GM10248 (cell line): ENCODE results near the gene CFAP97.

Experiments used
- CTCF ChIA-PET: fragments of 300-600 bp; sonication (Branson Sonifier 250); formaldehyde crosslinking; extraction: SDS; loops from one replicate; lab custom pipeline; 2021; ENCODE audit warnings: antibody characterized with exemption; lab: Yijun Ruan, JAX
- POLR2A ChIA-PET: fragments of 350-650 bp; sonication (Branson Sonifier 250); formaldehyde crosslinking; extraction: SDS; loops from one replicate; lab custom pipeline; 2020; ENCODE audit warnings: antibody characterized with exemption; lab: Yijun Ruan, JAX
- DNase-seq: peaks from one replicate; pipeline ENCODE4 v3.0.0; 2012; ENCODE audit errors: extremely low spot score
- TF ChIP-seq, protein P1 (sequence below): IDR thresholded peaks from 2 replicates; pipeline ENCODE4 v1.5.1; 2012; ENCODE audit warnings: mild to moderate bottlenecking, low read depth; ENCODE audit errors: extremely low read depth, missing control alignments, control extremely low read depth

Gene CFAP97

GRCh38 chr4:185112104-185112503 lies 91.7 kb downstream of the CFAP97 start:
- CTCF ChIA-PET, result interaction anchor here (2.4 kb wide), 1 partner anchor 16 kb away, joined by 7 read pairs; no protein-coding TSS in a partner anchor
- DNase-seq, result no peak
- TF ChIP-seq, protein P1, sequence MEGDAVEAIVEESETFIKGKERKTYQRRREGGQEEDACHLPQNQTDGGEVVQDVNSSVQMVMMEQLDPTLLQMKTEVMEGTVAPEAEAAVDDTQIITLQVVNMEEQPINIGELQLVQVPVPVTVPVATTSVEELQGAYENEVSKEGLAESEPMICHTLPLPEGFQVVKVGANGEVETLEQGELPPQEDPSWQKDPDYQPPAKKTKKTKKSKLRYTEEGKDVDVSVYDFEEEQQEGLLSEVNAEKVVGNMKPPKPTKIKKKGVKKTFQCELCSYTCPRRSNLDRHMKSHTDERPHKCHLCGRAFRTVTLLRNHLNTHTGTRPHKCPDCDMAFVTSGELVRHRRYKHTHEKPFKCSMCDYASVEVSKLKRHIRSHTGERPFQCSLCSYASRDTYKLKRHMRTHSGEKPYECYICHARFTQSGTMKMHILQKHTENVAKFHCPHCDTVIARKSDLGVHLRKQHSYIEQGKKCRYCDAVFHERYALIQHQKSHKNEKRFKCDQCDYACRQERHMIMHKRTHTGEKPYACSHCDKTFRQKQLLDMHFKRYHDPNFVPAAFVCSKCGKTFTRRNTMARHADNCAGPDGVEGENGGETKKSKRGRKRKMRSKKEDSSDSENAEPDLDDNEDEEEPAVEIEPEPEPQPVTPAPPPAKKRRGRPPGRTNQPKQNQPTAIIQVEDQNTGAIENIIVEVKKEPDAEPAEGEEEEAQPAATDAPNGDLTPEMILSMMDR, result no peak
- POLR2A ChIA-PET, result no interaction called here

DNA sequence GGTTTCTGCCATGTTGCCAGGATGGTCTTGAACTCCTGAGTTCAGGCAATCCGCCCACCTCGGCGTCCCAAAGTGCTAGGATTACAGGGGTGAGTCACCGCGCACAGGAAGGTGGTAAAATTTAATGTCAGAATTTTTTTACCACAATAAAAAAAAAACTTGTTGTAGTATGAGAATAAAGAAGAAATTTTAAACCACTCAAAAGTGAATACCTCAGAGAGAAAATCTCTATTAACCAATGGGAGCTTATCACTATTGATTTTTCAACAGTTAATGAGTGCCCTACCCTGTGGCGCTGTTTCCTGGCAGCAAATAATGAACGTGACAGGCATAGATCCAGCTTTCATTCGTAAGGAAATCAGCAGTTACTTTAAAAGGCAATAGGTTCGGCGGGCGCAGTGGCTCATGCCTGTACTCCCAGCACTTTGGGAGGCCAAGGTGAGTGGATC lies 93.4 kb downstream of the CFAP97 start:
- TF ChIP-seq, protein P1, result no peak
- CTCF ChIA-PET, result interaction anchor here (1.0 to 1.3 kb wide), 3 partner anchors 14 to 24 kb away, joined by 3 to 4 read pairs (median 3); no protein-coding TSS in a partner anchor

GRCh38 chr4:185109736-185110135 lies 94.1 kb downstream of the CFAP97 start:
- ChIA-PET CTCF (interaction anchor here (1.0 to 1.3 kb wide), 3 partner anchors 14 to 25 kb away, joined by 3 to 4 read pairs (median 3); no protein-coding TSS in a partner anchor), POLR2A (no interaction called here)
- no peak for DNase-seq
- TF ChIP-seq, protein P1, result no peak

More for the DNA sequence above, 93.4 kb downstream of the CFAP97 start:
- POLR2A ChIA-PET, result no interaction called here
- no peak for DNase-seq
